Esophagus muscularis mucosa (tissue), 4 donors: ENCODE results near the gene TAT. TPM values are rescaled to one million over a fixed set of nuclear protein-coding genes. Genes with fewer than 3 reads are reported as not detected.
"Not testable (repeated sequence)": the region's sequence is repeated elsewhere in the genome, so short reads cannot be mapped to it uniquely, and the experiment has no call there.

Experiments used
- DNase-seq: peaks from one replicate; pipeline ENCODE4 v3.0.0-alpha.2; 2017; ENCODE audit errors: extremely low spot score
- H3K27ac ChIP-seq, 4 donors: fragments of 200-600 bp; sonication (generic); replicated peaks in 1 of 4; 1 replicate in 3 of 4; 2 replicates in 1 of 4; pipeline ENCODE4 v1.5.1; 2016 to 2019; ENCODE audit warnings: mild to moderate bottlenecking in 1 of 4
- H3K27me3 ChIP-seq, 4 donors: fragments of 200-600 bp; sonication (generic); one replicate each; pipeline versions ENCODE4 v1.5.1 to v1.6.0; 2016 to 2019
- H3K36me3 ChIP-seq, 4 donors: fragments of 200-600 bp; sonication (generic); one replicate each; pipeline ENCODE4 v1.5.1; 2016 to 2019
- H3K4me1 ChIP-seq, 4 donors: fragments of 200-600 bp; sonication (generic); one replicate each; pipeline ENCODE4 v1.5.1; 2016 to 2019
- H3K4me3 ChIP-seq, 4 donors: fragments of 200-600 bp; sonication (generic); 1 replicate in 2 of 4; 2 replicates in 2 of 4; pipeline ENCODE4 v1.5.1; 2016 to 2019; ENCODE audit warnings: mild to moderate bottlenecking in 4 of 4, moderate library complexity in 1 of 4
- H3K9me3 ChIP-seq, 4 donors: fragments of 200-600 bp; sonication (generic); 1 replicate in 3 of 4; 2 replicates in 1 of 4; pipeline ENCODE4 v1.5.1; 2016 to 2019
- CTCF ChIP-seq, 3 experiments: fragments of 200-600 bp in 2 of 3; fragments of 450-650 bp in 1 of 3; sonication (generic) in 2 of 3; IDR thresholded peaks; one replicate each; pipeline ENCODE4 v1.5.1; 2017 to 2019; ENCODE audit warnings: antibody characterized with exemption in 3 of 3, mild to moderate bottlenecking in 2 of 3, moderate library complexity in 1 of 3
- EP300 ChIP-seq: sonication (generic); formaldehyde crosslinking; IDR thresholded peaks from one replicate; pipeline ENCODE4 v1.6.1; 2017; ENCODE audit warnings: antibody characterized with exemption
- POLR2A ChIP-seq: fragments of 450-650 bp; IDR thresholded peaks from one replicate; pipeline ENCODE4 v1.6.1; 2017; ENCODE audit warnings: antibody characterized with exemption, moderate library complexity, mild to moderate bottlenecking, low read depth
- POLR2AphosphoS5 ChIP-seq, 2 donors: sonication (generic); formaldehyde crosslinking; IDR thresholded peaks; one replicate each; pipeline ENCODE4 v1.6.1; 2017; ENCODE audit warnings: antibody characterized with exemption in 2 of 2
- WGBS: methylation state at CpG from one replicate; pipeline ENCODE4 v1.1.5; 2018; 5-methylcytosine and 5-hydroxymethylcytosine counted together
- intact Hi-C: fragments of 100-400 bp; cut with DNase I; formaldehyde crosslinking; loops from one replicate; pipeline ENCODE4 v1.15.1; 2023
- total RNA-seq, 4 donors: library from RNA; depleted of rRNA; stranded (reverse); fragments of >200 nt; gene quantifications; one replicate each; pipeline versions ENCODE4 v1.1.0 to v1.2.1, GENCODE V29; 2016

Gene TAT
- total RNA-seq, 4 donors from 2014 or later: not detected

GRCh38 chr16:71564335-71564967 lies 12.4 kb downstream of the TAT start:
- intact Hi-C loops: no loop called here
- H3K9me3 ChIP-seq: peaks cover 0 to 7% (median 0%) of the 10 kb centered on the region in 4 donors
- H3K27me3 ChIP-seq: no peaks in the 10 kb centered on the region
- WGBS: 9% methylated on average over 19 of the region's 19 CpGs
- DNase-seq: no peak
- TF ChIP-seq EP300 (no peak), POLR2AphosphoS5 (IDR thresholded peaks at IDR 0.05) (no peak)
- peaks cover 5 to 17% (median 12%) of the 10 kb centered on the region in 4 donors for H3K4me1 ChIP-seq
- no peaks in the 10 kb centered on the region for H3K36me3 ChIP-seq
- peak overlapping the region; percentile 64 to 74 (median 66) for H3K4me3 ChIP-seq
- peak overlapping the region; percentile 67 to 79 (median 76) for H3K27ac ChIP-seq

- intact Hi-C loops: no loop called here
- Histone ChIP-seq H3K27ac (no peak overlapping the region), H3K4me3 (no peak overlapping the region), H3K4me1 (peaks cover 5 to 17% (median 12%) of the 10 kb centered on the region in 4 donors), H3K36me3 (no peaks in the 10 kb centered on the region), H3K9me3 (peaks cover 0 to 7% (median 0%) of the 10 kb centered on the region in 4 donors), H3K27me3 (no peaks in the 10 kb centered on the region)
- WGBS: 97% methylated on average over 1 of the region's 1 CpG
- DNase-seq: no peak
- TF ChIP-seq CTCF (IDR thresholded peaks at IDR 0.05) (no peak), POLR2AphosphoS5 (IDR thresholded peaks at IDR 0.05) (no peak), EP300 (no peak), POLR2A (no peak)
Measured at GRCh38 chr16:71562552-71562951, 14.3 kb downstream of the TAT start.

GRCh38 chr16:71561886-71562285 lies 15.0 kb downstream of the TAT start:
- DNase-seq: not testable (repeated sequence)
- H3K4me1 ChIP-seq: peaks cover 5 to 17% (median 12%) of the 10 kb centered on the region in 4 donors
- 90% methylated on average over 8 of the region's 8 CpGs for WGBS

GRCh38 chr16:71559855-71560254 lies 17.0 kb downstream of the TAT start:
- TF ChIP-seq POLR2A: no peak
- no peak for TF ChIP-seq CTCF (IDR thresholded peaks at IDR 0.05)
- Histone ChIP-seq H3K4me3 (no peak overlapping the region), H3K9me3 (peaks cover 0 to 7% (median 0%) of the 10 kb centered on the region in 4 donors), H3K27me3 (no peaks in the 10 kb centered on the region), H3K4me1 (peaks cover 5 to 9% (median 8%) of the 10 kb centered on the region in 4 donors), H3K27ac (no peak overlapping the region), H3K36me3 (no peaks in the 10 kb centered on the region)
- intact Hi-C loops: no loop called here
- DNase-seq: no peak

More at GRCh38 chr16:71561886-71562285, 15.0 kb downstream of the TAT start:
- H3K9me3 ChIP-seq, H3K27ac ChIP-seq, intact Hi-C loops, H3K27me3 ChIP-seq, H3K4me3 ChIP-seq, H3K36me3 ChIP-seq: not testable (repeated sequence)

- no peak for TF ChIP-seq POLR2A
- no peak for TF ChIP-seq CTCF (IDR thresholded peaks at IDR 0.05)
- no peak for TF ChIP-seq POLR2AphosphoS5 (IDR thresholded peaks at IDR 0.05)
- Histone ChIP-seq H3K27ac (no peak overlapping the region), H3K27me3 (no peaks in the 10 kb centered on the region), H3K9me3 (peaks cover 0 to 7% (median 0%) of the 10 kb centered on the region in 4 donors), H3K4me1 (no peaks in the 10 kb centered on the region), H3K36me3 (no peaks in the 10 kb centered on the region), H3K4me3 (no peak overlapping the region)
- intact Hi-C loops: no loop called here
- 73% methylated on average over 3 of the region's 3 CpGs for WGBS
- DNase-seq: no peak
Measured at GRCh38 chr16:71557954-71558582, 18.8 kb downstream of the TAT start.
